B cell (primary cell): ENCODE data around the gene RDH13. TPM values are rescaled to one million over a fixed set of nuclear protein-coding genes. Genes with fewer than 3 reads are reported as not detected.

Experiments
- ATAC-seq: fragments of 200-7000 bp; cut with Tn5 transposase; one replicate; pipeline ENCODE4 v1.10.0; 2021; ENCODE audit warnings: low read depth, mild to moderate bottlenecking, moderate number of reproducible peaks, moderate library complexity
- CTCF ChIA-PET: fragments of 350-600 bp; sonication (Branson Sonifier 250); formaldehyde crosslinking; loops from one replicate; lab custom pipeline; 2021; ENCODE audit warnings: antibody characterized with exemption, inconsistent platforms; lab: Charles Lee
- POLR2A ChIA-PET: fragments of 350-600 bp; sonication (Branson Sonifier 250); formaldehyde crosslinking; loops from one replicate; lab custom pipeline; 2021; ENCODE audit warnings: antibody characterized with exemption; lab: Charles Lee
- DNase-seq: peaks from one replicate; pipeline ENCODE4 v3.0.0; 2013
- H2AFZ ChIP-seq: 2 replicates; pipeline ENCODE4 v1.6.1; 2012; ENCODE audit warnings: mild to moderate bottlenecking, low read depth, low read length; ENCODE audit not compliant: insufficient read depth, poor library complexity, severe bottlenecking
- H3K27ac ChIP-seq, 2 donors: 1 replicate in 1 of 2; 2 replicates in 1 of 2; pipeline ENCODE4 v1.5.1; 2012 to 2013; ENCODE audit warnings: low read length in 2 of 2, mild to moderate bottlenecking in 2 of 2, moderate library complexity in 1 of 2
- H3K27me3 ChIP-seq, 4 experiments: fragments of 200-600 bp in 1 of 4; sonication (generic) in 1 of 4; replicated peaks in 1 of 4; 1 replicate in 2 of 4; 2 replicates in 2 of 4; pipeline versions ENCODE4 v1.6.1 to v1.7.0; 2013 to 2016; ENCODE audit warnings: low read length in 3 of 4, mild to moderate bottlenecking in 2 of 4, mixed read lengths in 1 of 4, moderate library complexity in 1 of 4; ENCODE audit not compliant: insufficient read depth in 4 of 4, control insufficient read depth in 3 of 4; ENCODE audit errors: control extremely low read depth in 1 of 4
- H3K36me3 ChIP-seq, 2 experiments: replicated peaks in 1 of 2; 1 replicate in 1 of 2; 2 replicates in 1 of 2; pipeline versions ENCODE4 v1.6.1 to v1.7.1; 2013; ENCODE audit warnings: low read length in 1 of 2; ENCODE audit not compliant: insufficient read depth in 2 of 2, control insufficient read depth in 1 of 2; ENCODE audit errors: control extremely low read depth in 1 of 2, extremely low read depth in 1 of 2
- H3K4me1 ChIP-seq, 2 donors: fragments of 200-600 bp in 1 of 2; sonication (generic) in 1 of 2; 1 replicate in 1 of 2; 2 replicates in 1 of 2; pipeline versions ENCODE4 v1.5.1 to v1.6.1; 2013 to 2017; ENCODE audit warnings: low read length in 2 of 2; ENCODE audit not compliant: control insufficient read depth in 2 of 2, insufficient read depth in 2 of 2
- H3K4me2 ChIP-seq: replicated peaks from 2 replicates; pipeline ENCODE3; 2012; ENCODE audit warnings: mild to moderate bottlenecking, low read depth, low read length; ENCODE audit not compliant: poor library complexity, severe bottlenecking
- H3K4me3 ChIP-seq, 5 experiments: fragments of 200-600 bp in 1 of 5; sonication (generic) in 1 of 5; 1 replicate in 3 of 5; 2 replicates in 2 of 5; pipeline versions ENCODE4 v1.5.1 to v1.7.0; 2011 to 2016; ENCODE audit warnings: low read length in 4 of 5, mild to moderate bottlenecking in 4 of 5, low read depth in 2 of 5, control low read depth in 1 of 5, moderate library complexity in 1 of 5; ENCODE audit not compliant: insufficient read depth in 1 of 5; ENCODE audit errors: control extremely low read depth in 1 of 5, extremely low read depth in 1 of 5
- H3K79me2 ChIP-seq: fragments of 200-600 bp; sonication (generic); one replicate; pipeline ENCODE4 v1.6.0; 2016; ENCODE audit warnings: low read length; ENCODE audit not compliant: control insufficient read depth, insufficient read depth
- H3K9ac ChIP-seq: fragments of 200-600 bp; sonication (generic); 2 replicates; pipeline ENCODE4 v1.6.1; 2017; ENCODE audit warnings: mild to moderate bottlenecking, low read length, moderate library complexity
- H3K9me3 ChIP-seq, 3 donors: one replicate each; pipeline versions ENCODE4 v1.6.1 to v1.7.1; 2013; ENCODE audit warnings: low read length in 2 of 3; ENCODE audit not compliant: control insufficient read depth in 2 of 3, insufficient read depth in 1 of 3; ENCODE audit errors: control extremely low read depth in 1 of 3
- H4K20me1 ChIP-seq: 2 replicates; pipeline ENCODE4 v1.6.0; 2012; ENCODE audit warnings: mild to moderate bottlenecking, low read length; ENCODE audit not compliant: insufficient read depth, control insufficient read depth, poor library complexity, severe bottlenecking
- H3K27ac Mint-ChIP-seq: one replicate; pipeline ENCODE4 v1.8.0; 2021; ENCODE audit warnings: mixed read lengths
- H3K27me3 Mint-ChIP-seq: one replicate; pipeline ENCODE4 v1.8.0; 2021; ENCODE audit warnings: mixed read lengths
- H3K4me1 Mint-ChIP-seq: one replicate; pipeline ENCODE4 v1.8.0; 2021; ENCODE audit warnings: mixed read lengths
- H3K4me3 Mint-ChIP-seq: one replicate; pipeline ENCODE4 v1.8.0; 2021; ENCODE audit warnings: mixed read lengths
- H3K9me3 Mint-ChIP-seq: one replicate; pipeline ENCODE4 v1.8.0; 2022; ENCODE audit warnings: mixed read lengths; ENCODE audit not compliant: insufficient read depth
- EZH2 ChIP-seq: IDR thresholded peaks from 2 replicates; pipeline ENCODE4 v1.6.1; 2012; ENCODE audit warnings: borderline replicate concordance, low read depth, mild to moderate bottlenecking, moderate library complexity, low read length; ENCODE audit not compliant: insufficient read depth, poor library complexity, severe bottlenecking
- WGBS: methylation state at CpG from one replicate; pipeline ENCODE4 v1.1.5; 2013; ENCODE audit warnings: missing lambda C conversion rate; ENCODE audit not compliant: insufficient coverage; 5-methylcytosine and 5-hydroxymethylcytosine counted together
- intact Hi-C: fragments of 100-400 bp; cut with micrococcal nuclease; formaldehyde crosslinking; loops from one replicate; pipeline ENCODE4 v1.10.0; 2022
- polyA plus RNA-seq: library from polyadenylated mRNA; depleted of rRNA; stranded (reverse); fragments of >200 nt; gene quantifications from 2 replicates; pipeline ENCODE4 v1.2.3, GENCODE V29; 2012
- total RNA-seq, 2 donors: library from RNA; stranded (reverse); fragments of 120-200 nt in 1 of 2; gene quantifications; 1 replicate in 1 of 2; 2 replicates in 1 of 2; pipeline versions ENCODE4 v1.2.3 to v1.2.4, GENCODE V29; 2013 to 2022
- TF ChIP-seq, protein P1 (sequence below): fragments of 200-600 bp; IDR thresholded peaks from one replicate; pipeline ENCODE4 v1.8.0; 2022; ENCODE audit warnings: antibody characterized with exemption, mild to moderate bottlenecking

RDH13 gene
- total and polyA plus RNA-seq, 2 donors (not counting 1 experiment from before 2014, with no cell fraction given) = 17.5 to 20.4 TPM

DNA sequence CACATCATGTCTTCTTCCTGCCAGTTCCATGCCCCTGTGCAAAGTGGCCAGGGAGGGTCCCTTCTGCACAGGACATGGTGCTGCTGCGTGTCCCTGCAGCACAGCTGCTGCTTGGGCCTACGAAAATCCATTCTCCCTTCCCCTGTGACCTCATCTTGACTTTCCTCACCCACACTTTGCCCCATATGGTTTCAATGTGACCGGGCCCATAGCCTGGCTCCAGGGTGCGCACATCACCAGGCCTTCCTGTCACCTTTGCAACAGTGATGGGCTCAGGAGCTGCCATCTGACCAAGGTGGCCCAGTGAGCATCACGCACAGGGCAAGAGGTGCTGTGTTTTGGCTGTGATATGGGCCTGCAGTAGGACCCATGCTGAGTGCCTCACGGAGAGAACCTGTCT lies 43.6 kb upstream of the RDH13 start:
- no peak for TF ChIP-seq EZH2
- TF ChIP-seq, protein P1, sequence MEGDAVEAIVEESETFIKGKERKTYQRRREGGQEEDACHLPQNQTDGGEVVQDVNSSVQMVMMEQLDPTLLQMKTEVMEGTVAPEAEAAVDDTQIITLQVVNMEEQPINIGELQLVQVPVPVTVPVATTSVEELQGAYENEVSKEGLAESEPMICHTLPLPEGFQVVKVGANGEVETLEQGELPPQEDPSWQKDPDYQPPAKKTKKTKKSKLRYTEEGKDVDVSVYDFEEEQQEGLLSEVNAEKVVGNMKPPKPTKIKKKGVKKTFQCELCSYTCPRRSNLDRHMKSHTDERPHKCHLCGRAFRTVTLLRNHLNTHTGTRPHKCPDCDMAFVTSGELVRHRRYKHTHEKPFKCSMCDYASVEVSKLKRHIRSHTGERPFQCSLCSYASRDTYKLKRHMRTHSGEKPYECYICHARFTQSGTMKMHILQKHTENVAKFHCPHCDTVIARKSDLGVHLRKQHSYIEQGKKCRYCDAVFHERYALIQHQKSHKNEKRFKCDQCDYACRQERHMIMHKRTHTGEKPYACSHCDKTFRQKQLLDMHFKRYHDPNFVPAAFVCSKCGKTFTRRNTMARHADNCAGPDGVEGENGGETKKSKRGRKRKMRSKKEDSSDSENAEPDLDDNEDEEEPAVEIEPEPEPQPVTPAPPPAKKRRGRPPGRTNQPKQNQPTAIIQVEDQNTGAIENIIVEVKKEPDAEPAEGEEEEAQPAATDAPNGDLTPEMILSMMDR = no peak
- Mint-ChIP-seq H3K4me1 (no peaks in the 10 kb centered on the region), H3K27ac (no peak overlapping the region), H3K27me3 (no peaks in the 10 kb centered on the region), H3K4me3 (no peak overlapping the region), H3K9me3 (no peaks in the 10 kb centered on the region)
- 94% methylated on average over 6 of the region's 6 CpGs for WGBS
- no peak for DNase-seq
- ATAC-seq = no peak
- POLR2A ChIA-PET = no interaction called here
- Histone ChIP-seq H4K20me1 (peaks cover 24% of the 10 kb centered on the region), H3K36me3 (peaks cover 1 to 38% of the 10 kb centered on the region in 2 experiments), H3K27ac (no peak overlapping the region), H3K4me2 (no peak overlapping the region), H3K4me3 (no peak overlapping the region), H2AFZ (no peak overlapping the region), H3K27me3 (no peaks in the 10 kb centered on the region), H3K4me1 (no peaks in the 10 kb centered on the region), H3K9me3 (peaks cover 0 to 9% (median 3%) of the 10 kb centered on the region in 3 donors), H3K9ac (no peak overlapping the region), H3K79me2 (peaks cover 9% of the 10 kb centered on the region)
- intact Hi-C loops = no loop called here
- CTCF ChIA-PET = interaction anchor here (0.7 kb wide), 1 partner anchor 454 kb away, joined by 3 read pairs; no protein-coding TSS in a partner anchor

DNA sequence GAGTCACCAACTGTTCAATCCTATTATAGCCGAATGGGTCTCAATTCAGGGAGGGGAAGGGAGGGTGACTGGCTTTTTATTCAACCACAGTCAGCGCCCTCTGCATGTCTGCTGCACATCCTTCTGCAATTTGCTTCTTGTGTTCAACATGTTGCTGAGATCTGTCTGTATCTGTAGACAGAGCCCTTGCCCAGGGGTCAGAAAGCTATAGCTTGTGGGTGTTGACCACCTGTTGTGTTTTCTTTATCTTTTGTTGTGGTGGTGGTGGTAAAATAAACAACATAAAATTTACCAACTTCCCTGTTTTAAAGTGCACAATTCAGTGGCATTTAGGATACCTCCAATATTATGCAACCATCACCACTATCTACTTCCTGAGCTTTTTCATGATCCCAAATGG lies 42.3 kb upstream of the RDH13 start:
- POLR2A ChIA-PET = no interaction called here
- CTCF ChIA-PET = no interaction called here
- H3K9ac ChIP-seq = no peak overlapping the region
- Mint-ChIP-seq H3K4me1 (no peaks in the 10 kb centered on the region), H3K27ac (no peak overlapping the region), H3K27me3 (no peaks in the 10 kb centered on the region), H3K4me3 (no peak overlapping the region), H3K9me3 (no peaks in the 10 kb centered on the region)
- no peak overlapping the region for H3K4me2 ChIP-seq
- 89% methylated on average over 2 of the region's 2 CpGs for WGBS
- intact Hi-C loops = no loop called here
- peaks cover 1 to 42% of the 10 kb centered on the region in 2 experiments for H3K36me3 ChIP-seq
- DNase-seq (no peak), ATAC-seq (no peak)
- no peak overlapping the region for H2AFZ ChIP-seq
- no peak for TF ChIP-seq EZH2
- TF ChIP-seq, protein P1 = no peak
- H3K79me2 ChIP-seq = peaks cover 13% of the 10 kb centered on the region
- no peaks in the 10 kb centered on the region for H3K27me3 ChIP-seq
- H3K4me3 ChIP-seq = no peak overlapping the region
- peaks cover 23% of the 10 kb centered on the region for H4K20me1 ChIP-seq
- no peaks in the 10 kb centered on the region for H3K4me1 ChIP-seq
- no peak overlapping the region for H3K27ac ChIP-seq
- peaks cover 0 to 9% (median 3%) of the 10 kb centered on the region in 3 donors for H3K9me3 ChIP-seq
